ENCODE measurements around the gene CHMP2B.

Gene CHMP2B

GRCh38 chr3:87200060-87200647 lies 27.0 kb upstream of the CHMP2B start (continued):
- TF ChIP-seq ATF2 (tag by site-specific recombination; IDR thresholded peaks at IDR 0.05; ENCODE audit: low read depth) (no peak), ZNF473 (tag by site-specific recombination; IDR thresholded peaks at IDR 0.05) (no peak)

DNA sequence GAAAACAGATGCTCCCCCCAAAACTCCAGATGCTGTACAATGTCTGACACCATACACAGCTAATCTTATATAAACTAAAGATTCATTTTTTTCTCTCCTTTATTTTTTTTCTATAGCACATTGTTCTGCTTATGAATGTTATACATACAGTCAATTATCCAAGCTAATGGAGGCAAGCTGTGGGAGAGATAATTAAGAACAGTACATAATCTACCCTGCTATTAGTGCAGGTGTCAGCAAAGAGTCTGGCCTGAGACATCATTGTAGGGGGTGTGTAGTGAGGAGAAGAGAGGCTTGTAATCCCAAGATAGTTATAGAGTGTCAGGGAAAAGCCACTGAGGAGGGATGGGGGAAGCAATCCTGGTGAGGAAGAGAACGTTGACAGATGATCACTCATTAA lies 25.4 kb upstream of the CHMP2B start:
- Histone ChIP-seq H3K4me3 (ENCODE audit: low read depth, low read length) (no peak overlapping the region), H3K36me3 (ENCODE audit: control insufficient read depth in 2 of 2, insufficient read depth in 1 of 2, low read length in 2 of 2) (no peaks in the 10 kb centered on the region), H3K4me1 (ENCODE audit: control insufficient read depth, insufficient read depth, low read length) (no peaks in the 10 kb centered on the region), H3K27ac (ENCODE audit: extremely low read depth, low read depth, low read length) (no peak overlapping the region), H3K9me3 (ENCODE audit: control insufficient read depth, insufficient read depth, low read depth, low read length) (no peaks in the 10 kb centered on the region)
- ChIA-PET POLR2A (no interaction called here), CTCF (no interaction called here)
- TF ChIP-seq ZBTB21 (tag by site-specific recombination; IDR thresholded peaks at IDR 0.05) (no peak), ZBTB7A (tag by site-specific recombination; IDR thresholded peaks at IDR 0.05; ENCODE audit: low read depth) (no peak)

GRCh38 chr3:87203809-87204208 lies 23.3 kb upstream of the CHMP2B start:
- Histone ChIP-seq H3K9me3 (ENCODE audit: control insufficient read depth, insufficient read depth, low read depth, low read length) (no peaks in the 10 kb centered on the region), H3K4me3 (ENCODE audit: low read depth, low read length) (no peak overlapping the region), H3K4me1 (ENCODE audit: control insufficient read depth, insufficient read depth, low read length) (no peaks in the 10 kb centered on the region), H3K27ac (ENCODE audit: extremely low read depth, low read depth, low read length) (no peak overlapping the region), H3K36me3 (ENCODE audit: control insufficient read depth in 2 of 2, insufficient read depth in 1 of 2, low read length in 2 of 2) (no peaks in the 10 kb centered on the region)
- POLR2A ChIA-PET: no interaction called here
- CTCF ChIA-PET: no interaction called here
- no peak for TF ChIP-seq ZNF311 (tag by site-specific recombination; IDR thresholded peaks at IDR 0.05; ENCODE audit: borderline replicate concordance)
- TF ChIP-seq ZBTB20 (tag by site-specific recombination; IDR thresholded peaks at IDR 0.05): no peak
- TF ChIP-seq, protein P1, sequence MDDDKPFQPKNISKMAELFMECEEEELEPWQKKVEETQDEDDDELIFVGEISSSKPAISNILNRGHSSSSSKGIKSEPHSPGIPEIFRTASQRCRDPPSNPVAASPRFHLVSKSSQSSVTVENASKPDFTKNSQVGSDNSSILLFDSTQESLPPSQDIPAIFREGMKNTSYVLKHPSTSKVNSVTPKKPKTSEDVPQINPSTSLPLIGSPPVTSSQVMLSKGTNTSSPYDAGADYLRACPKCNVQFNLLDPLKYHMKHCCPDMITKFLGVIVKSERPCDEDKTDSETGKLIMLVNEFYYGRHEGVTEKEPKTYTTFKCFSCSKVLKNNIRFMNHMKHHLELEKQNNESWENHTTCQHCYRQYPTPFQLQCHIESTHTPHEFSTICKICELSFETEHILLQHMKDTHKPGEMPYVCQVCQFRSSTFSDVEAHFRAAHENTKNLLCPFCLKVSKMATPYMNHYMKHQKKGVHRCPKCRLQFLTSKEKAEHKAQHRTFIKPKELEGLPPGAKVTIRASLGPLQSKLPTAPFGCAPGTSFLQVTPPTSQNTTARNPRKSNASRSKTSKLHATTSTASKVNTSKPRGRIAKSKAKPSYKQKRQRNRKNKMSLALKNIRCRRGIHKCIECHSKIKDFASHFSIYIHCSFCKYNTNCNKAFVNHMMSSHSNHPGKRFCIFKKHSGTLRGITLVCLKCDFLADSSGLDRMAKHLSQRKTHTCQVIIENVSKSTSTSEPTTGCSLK (tag by site-specific recombination; IDR thresholded peaks at IDR 0.05): no peak
- TF ChIP-seq KLF7 (tag by site-specific recombination; IDR thresholded peaks at IDR 0.05; ENCODE audit: borderline replicate concordance): no peak
- TF ChIP-seq ZNF555 (tag by site-specific recombination; conservative IDR thresholded peaks at IDR 0.05): no peak
- no peak for TF ChIP-seq FEZF1 (tag by site-specific recombination; IDR thresholded peaks at IDR 0.05)
- TF ChIP-seq, protein P2, sequence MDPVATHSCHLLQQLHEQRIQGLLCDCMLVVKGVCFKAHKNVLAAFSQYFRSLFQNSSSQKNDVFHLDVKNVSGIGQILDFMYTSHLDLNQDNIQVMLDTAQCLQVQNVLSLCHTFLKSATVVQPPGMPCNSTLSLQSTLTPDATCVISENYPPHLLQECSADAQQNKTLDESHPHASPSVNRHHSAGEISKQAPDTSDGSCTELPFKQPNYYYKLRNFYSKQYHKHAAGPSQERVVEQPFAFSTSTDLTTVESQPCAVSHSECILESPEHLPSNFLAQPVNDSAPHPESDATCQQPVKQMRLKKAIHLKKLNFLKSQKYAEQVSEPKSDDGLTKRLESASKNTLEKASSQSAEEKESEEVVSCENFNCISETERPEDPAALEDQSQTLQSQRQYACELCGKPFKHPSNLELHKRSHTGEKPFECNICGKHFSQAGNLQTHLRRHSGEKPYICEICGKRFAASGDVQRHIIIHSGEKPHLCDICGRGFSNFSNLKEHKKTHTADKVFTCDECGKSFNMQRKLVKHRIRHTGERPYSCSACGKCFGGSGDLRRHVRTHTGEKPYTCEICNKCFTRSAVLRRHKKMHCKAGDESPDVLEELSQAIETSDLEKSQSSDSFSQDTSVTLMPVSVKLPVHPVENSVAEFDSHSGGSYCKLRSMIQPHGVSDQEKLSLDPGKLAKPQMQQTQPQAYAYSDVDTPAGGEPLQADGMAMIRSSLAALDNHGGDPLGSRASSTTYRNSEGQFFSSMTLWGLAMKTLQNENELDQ (tag by site-specific recombination; IDR thresholded peaks at IDR 0.05; ENCODE audit: low read depth): no peak
- TF ChIP-seq ZNF777 (tag by site-specific recombination; IDR thresholded peaks at IDR 0.05; ENCODE audit: borderline replicate concordance): no peak
- no peak for TF ChIP-seq ZNF114 (tag by site-specific recombination; IDR thresholded peaks at IDR 0.05)
- TF ChIP-seq ZNF248 (tag by site-specific recombination; IDR thresholded peaks at IDR 0.05): no peak
- TF ChIP-seq ZNF138 (tag by site-specific recombination; IDR thresholded peaks at IDR 0.05; ENCODE audit: borderline replicate concordance): no peak
- no peak for TF ChIP-seq ZNF776 (tag by site-specific recombination; IDR thresholded peaks at IDR 0.05; ENCODE audit: borderline replicate concordance)
- TF ChIP-seq ZNF184 (tag by site-specific recombination; IDR thresholded peaks at IDR 0.05): no peak
- TF ChIP-seq ZNF169 (tag by site-specific recombination; IDR thresholded peaks at IDR 0.05): no peak
- TF ChIP-seq ZNF639 (tag by site-specific recombination; IDR thresholded peaks at IDR 0.05): no peak
